Activated CD8-positive, alpha-beta memory T cell treated with anti-CD3 and anti-CD28 coated beads, Interleukin-2, amount 50 U/mL, for 1 hour (primary cell): ENCODE results near the gene SOAT2.
"Not testable (repeated sequence)": the region's sequence is repeated elsewhere in the genome, so short reads cannot be mapped to it uniquely, and the experiment has no call there.

Experiments used
- DNase-seq: peaks from one replicate; pipeline ENCODE4 v3.0.0-alpha.2; 2020; ENCODE audit errors: extremely low read depth

The SOAT2 gene

GRCh38 chr12:53079226-53080117, 23.8 kb upstream of the SOAT2 start, which contains the start of gene SPRYD3:
Gene SPRYD3 (minus strand): TSS chr12:53079390. CDS start chr12:53079333, 57 bp downstream.
- DNase-seq, result peak; percentile 93

DNA sequence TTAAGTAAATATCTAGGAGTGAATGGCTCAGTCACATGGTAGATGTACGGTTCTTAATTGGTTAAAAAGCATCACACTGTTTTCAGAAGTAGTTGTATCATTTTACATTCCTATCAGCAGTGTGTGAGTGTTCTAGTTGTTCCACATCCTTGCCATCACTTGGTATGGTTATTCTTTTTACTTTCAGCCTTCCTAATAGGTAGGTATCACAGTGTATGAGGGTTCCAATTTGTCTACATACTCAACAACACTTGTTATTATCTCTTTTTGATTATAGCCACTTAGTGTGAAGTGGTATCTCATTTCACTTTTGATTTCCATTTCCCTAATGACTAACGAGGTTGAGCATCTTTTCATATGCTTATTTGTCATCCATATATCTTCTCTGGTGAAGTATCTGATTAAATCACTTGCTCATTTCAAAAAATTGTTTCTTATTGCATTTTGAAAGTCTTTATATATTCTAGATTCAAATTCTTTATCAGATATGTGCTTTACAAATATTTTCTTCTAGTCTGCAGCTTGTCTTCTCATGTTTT, 20.6 kb upstream of the SOAT2 start:
- no peak for DNase-seq

- no peak for DNase-seq
These were observed 16.9 kb upstream of the SOAT2 start for GRCh38 chr12:53086361-53086760.

DNA sequence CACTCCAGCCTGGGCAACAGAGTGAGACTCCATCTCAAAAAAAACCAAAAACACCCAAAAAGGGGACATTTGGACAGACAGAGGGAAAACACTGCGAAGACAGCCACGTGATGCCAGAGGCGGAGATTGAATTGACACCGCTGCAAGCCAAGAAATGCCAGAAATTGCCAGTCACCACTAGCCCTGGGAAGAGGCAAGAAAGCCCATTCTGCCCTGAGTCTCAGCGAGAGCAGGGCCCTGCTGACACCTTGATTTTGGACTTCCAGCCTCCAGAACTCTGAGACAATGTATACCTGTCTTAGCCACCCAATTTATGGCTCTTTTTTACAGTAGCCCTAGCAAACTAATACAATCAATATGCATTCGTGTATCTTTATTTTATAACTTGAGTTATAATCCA, 13.2 kb upstream of the SOAT2 start:
- DNase-seq, result no peak

GRCh38 chr12:53090554-53090953, 12.7 kb upstream of the SOAT2 start:
- DNase-seq, result no peak

- DNase-seq, result no peak
These were observed 11.5 kb upstream of the SOAT2 start for GRCh38 chr12:53091756-53092155.

GRCh38 chr12:53093777-53094393, 9.4 kb upstream of the SOAT2 start:
- DNase-seq, result no peak

- no peak for DNase-seq
These were observed 8.9 kb upstream of the SOAT2 start for GRCh38 chr12:53094394-53094787.

DNA sequence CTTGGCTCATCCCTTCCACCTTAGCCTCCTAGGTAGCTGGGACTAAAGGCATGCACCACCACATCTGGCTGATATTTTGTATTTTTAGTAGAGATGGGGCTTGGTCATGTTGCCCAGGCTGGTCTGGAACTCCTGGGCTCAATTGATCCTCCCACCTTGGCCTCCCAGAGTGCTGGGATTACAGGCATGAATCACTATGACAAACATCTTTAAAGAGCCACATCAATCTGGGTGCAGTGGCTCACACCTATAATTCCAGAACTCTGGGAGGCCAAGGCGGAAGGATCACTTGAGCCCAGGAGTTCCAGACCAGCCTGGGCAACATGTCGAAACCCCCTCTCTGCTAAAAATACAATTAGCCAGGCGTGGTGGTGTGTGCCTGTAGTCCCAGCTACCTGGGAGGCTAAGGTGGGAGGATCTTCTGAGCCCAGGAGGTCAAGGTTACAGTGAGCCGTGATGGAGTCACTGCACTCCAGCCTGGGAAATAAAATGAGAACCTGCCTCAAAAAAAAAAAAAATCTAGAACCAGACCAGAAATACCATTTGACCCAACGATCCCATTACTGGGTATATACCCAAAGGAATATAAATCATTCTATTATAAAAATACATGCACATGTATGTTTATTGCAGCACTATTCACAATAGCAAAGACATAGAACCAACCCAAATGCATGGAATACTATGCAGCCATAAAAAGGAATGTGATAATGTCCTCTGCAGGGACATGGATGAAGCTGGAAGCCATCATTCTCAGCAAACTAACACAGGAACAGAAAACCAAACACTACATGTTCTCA, 8.3 kb upstream of the SOAT2 start:
- not testable (repeated sequence) for DNase-seq

- not testable (repeated sequence) for DNase-seq
These were observed 7.7 kb upstream of the SOAT2 start for GRCh38 chr12:53095596-53095895.

DNA sequence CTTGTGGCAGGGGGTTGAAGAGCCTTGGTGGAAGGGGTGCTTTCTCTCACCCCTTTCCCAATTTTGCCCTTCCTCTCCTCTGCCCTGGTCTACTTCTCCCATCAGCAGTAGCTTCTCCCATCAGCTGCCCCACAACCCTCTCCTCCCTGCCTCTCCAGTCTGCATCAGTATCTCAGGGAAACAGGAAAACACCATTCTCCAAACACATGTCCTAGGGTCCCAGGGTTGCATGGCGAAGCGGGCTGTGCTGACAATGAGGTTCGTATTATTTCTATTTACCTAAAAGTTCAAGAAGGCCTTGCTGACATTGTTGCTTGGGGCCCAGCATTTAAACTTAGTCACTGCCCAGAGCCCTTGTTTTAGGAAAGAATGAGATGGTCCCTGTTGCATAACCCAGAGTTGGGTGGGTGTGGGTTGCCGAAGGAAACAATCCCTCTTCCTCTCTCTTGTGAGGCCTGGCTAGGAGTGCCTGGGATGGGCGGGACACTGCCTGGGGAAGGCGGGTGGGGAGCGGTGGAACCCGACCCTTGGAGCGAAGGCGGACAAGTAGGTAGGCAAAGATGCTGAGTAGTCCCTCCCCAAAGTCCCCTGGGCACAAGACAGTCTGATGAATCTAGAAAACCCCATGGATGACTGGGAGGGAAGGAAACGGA, 7.1 kb upstream of the SOAT2 start:
- DNase-seq, result no peak

DNA sequence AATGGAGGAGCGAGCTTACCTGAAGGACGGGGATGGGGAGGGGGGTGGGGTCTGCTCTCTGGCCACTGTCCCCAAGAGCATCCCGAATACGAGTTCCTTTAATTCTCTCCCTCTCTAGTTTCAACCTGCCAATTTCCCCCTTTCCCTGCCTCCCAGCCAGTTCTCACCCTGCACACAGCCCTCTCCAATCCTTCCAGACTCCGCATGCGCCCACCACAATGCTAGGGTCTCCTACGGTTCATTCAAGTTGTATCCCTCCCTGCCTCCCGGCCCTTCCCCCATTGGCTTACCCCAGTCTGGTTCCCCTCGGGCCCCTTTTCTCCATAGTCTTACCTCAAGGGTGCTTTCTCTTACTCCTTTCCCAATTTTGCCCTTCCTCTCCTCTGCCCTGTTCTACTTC, 6.5 kb upstream of the SOAT2 start:
- no peak for DNase-seq

GRCh38 chr12:53097207-53097563, 6.1 kb upstream of the SOAT2 start:
- DNase-seq, result no peak

- DNase-seq, result no peak
These were observed 5.5 kb upstream of the SOAT2 start, which contains the start of gene IGFBP6 for GRCh38 chr12:53097564-53098353. Gene IGFBP6 (plus strand): TSS chr12:53097667. CDS start chr12:53097718, 51 bp downstream.

GRCh38 chr12:53098354-53098981, 4.8 kb upstream of the SOAT2 start:
- DNase-seq, result no peak

DNA sequence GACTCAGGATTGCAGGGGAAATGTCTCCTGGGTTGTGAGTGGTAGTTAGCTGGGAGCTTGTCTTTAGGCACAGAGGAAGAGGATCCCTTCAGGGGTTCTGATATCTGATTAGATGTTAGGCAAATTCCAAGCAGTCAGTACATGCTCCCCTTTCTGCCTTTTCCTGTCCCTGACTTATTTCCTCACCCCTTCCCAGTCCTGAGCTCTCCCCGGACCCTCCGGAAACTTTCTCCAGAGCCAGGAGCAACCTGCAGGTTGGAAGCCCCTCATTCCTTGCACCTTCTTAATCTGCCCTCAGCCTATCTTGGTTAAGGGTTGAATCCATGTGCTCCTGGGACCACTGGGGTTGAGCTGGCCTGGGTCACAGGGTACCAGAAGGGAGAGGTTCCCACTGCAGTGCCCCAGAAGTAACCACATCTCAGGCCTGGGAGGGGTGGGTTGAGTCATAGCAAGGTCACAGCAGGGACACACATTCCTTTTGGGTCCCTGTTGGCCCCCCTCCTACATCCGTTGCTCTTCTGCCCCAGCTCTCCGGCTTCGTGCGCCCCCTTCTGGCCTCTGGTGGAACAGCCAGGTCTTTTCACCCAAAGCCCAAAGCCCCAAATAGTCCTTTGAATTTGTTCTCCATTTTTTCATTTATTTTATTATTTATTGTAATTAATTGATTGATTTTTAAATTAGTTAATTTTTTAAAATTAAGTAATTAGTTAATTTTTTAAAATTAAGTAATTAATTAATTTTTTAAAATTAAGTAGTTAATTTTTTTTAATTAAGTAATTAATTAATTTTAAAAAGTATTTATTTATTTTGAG, 4.0 kb upstream of the SOAT2 start:
- DNase-seq, result peak; percentile 62

GRCh38 chr12:53100466-53101151, 2.7 kb upstream of the SOAT2 start:
- DNase-seq, result no peak

GRCh38 chr12:53101266-53101665, 2.0 kb upstream of the SOAT2 start:
- no peak for DNase-seq
